IMR-90 (cell line): ENCODE results near the gene ADGRL3.

Experiments
- BHLHE40 ChIP-seq: fragments of 150-350 bp; IDR thresholded peaks from 2 replicates; pipeline ENCODE4 v1.6.1; 2016; ENCODE audit warnings: mild to moderate bottlenecking, low read depth, low read length
- CEBPB ChIP-seq: IDR thresholded peaks from 2 replicates; pipeline ENCODE4 v1.6.1; 2012; ENCODE audit warnings: low read depth, low read length, improper control_type of control experiment
- CHD1 ChIP-seq: IDR thresholded peaks from 2 replicates; pipeline ENCODE4 v1.6.1; 2012; ENCODE audit warnings: low read depth, low read length, improper control_type of control experiment
- FOS ChIP-seq: fragments of 150-350 bp; IDR thresholded peaks from 2 replicates; pipeline ENCODE4 v1.6.1; 2016; ENCODE audit warnings: low read depth, low read length
- MAFK ChIP-seq: IDR thresholded peaks from 2 replicates; pipeline ENCODE4 v1.6.1; 2012; ENCODE audit warnings: low read depth, low read length, improper control_type of control experiment
- MAZ ChIP-seq: IDR thresholded peaks from 2 replicates; pipeline ENCODE4 v1.6.1; 2012; ENCODE audit warnings: low read depth, mild to moderate bottlenecking, low read length, improper control_type of control experiment, moderate library complexity, borderline replicate concordance
- MXI1 ChIP-seq: IDR thresholded peaks from 2 replicates; pipeline ENCODE4 v1.6.1; 2012; ENCODE audit warnings: low read depth, mild to moderate bottlenecking, low read length, moderate library complexity, borderline replicate concordance
- NFE2L2 ChIP-seq: fragments of 150-350 bp; IDR thresholded peaks from 2 replicates; pipeline ENCODE4 v1.6.1; 2016; ENCODE audit warnings: low read depth, mild to moderate bottlenecking, low read length
- POLR2A ChIP-seq: IDR thresholded peaks from 2 replicates; pipeline ENCODE4 v1.6.1; 2012; ENCODE audit warnings: mild to moderate bottlenecking, low read depth, low read length
- RAD21 ChIP-seq: IDR thresholded peaks from 2 replicates; pipeline ENCODE4 v1.6.1; 2012; ENCODE audit warnings: low read length, improper control_type of control experiment
- RCOR1 ChIP-seq: IDR thresholded peaks from 2 replicates; pipeline ENCODE4 v1.6.1; 2012; ENCODE audit warnings: mild to moderate bottlenecking, low read length, improper control_type of control experiment; ENCODE audit not compliant: insufficient replicate concordance
- SMC3 ChIP-seq: fragments of 150-350 bp; IDR thresholded peaks from 2 replicates; pipeline ENCODE4 v1.6.1; 2016; ENCODE audit warnings: low read depth, mild to moderate bottlenecking, antibody characterized with exemption, low read length, moderate library complexity
- TF ChIP-seq, protein P1 (sequence below): conservative IDR thresholded peaks from 2 replicates; pipeline ENCODE4 v1.5.1; 2012; ENCODE audit warnings: mild to moderate bottlenecking, low read depth, low read length, improper control_type of control experiment
- TF ChIP-seq, protein P2 (sequence below): fragments of 150-350 bp; IDR thresholded peaks from 2 replicates; pipeline ENCODE4 v1.6.1; 2017; ENCODE audit warnings: mild to moderate bottlenecking, antibody characterized with exemption, low read length, low read depth

DNA sequence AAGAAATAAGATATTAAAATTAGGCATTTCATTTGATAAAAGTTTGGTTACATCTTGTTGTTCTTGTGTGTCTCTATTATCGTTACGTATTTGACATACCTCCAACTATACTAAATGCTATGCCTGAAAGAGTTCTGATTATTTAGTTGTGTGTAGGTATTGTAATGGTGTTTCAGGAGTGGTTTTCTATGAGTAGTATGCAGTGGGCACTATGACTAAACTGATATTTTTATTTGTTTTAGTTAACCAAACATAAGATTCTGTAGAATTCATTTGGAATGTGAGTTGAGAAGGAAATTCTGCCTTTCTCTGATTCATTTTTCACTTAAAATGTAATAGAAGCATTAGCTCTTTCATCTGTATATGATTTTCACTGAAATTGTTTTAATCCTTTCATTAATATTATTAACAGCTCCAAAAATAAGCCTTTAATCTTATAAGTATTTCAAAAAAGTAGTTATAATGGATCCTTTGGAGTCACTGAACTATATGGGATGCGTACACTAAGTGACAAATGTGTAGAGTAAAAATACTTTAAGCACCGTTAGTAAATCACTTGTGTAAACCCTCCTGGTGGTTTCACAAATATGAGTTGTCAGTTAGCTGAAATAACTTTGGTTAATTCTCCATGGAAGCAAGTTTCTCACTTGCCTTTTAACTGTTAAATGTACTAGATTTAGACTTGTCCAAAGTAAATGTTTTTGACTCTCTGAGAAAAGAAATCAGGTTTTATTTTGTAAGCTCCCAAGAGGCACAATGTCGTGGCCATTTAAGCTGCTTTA, 388.7 kb downstream of the ADGRL3 start:
- TF ChIP-seq POLR2A: no peak
- TF ChIP-seq, protein P1, sequence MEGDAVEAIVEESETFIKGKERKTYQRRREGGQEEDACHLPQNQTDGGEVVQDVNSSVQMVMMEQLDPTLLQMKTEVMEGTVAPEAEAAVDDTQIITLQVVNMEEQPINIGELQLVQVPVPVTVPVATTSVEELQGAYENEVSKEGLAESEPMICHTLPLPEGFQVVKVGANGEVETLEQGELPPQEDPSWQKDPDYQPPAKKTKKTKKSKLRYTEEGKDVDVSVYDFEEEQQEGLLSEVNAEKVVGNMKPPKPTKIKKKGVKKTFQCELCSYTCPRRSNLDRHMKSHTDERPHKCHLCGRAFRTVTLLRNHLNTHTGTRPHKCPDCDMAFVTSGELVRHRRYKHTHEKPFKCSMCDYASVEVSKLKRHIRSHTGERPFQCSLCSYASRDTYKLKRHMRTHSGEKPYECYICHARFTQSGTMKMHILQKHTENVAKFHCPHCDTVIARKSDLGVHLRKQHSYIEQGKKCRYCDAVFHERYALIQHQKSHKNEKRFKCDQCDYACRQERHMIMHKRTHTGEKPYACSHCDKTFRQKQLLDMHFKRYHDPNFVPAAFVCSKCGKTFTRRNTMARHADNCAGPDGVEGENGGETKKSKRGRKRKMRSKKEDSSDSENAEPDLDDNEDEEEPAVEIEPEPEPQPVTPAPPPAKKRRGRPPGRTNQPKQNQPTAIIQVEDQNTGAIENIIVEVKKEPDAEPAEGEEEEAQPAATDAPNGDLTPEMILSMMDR: no peak
- TF ChIP-seq BHLHE40: no peak
- no peak for TF ChIP-seq SMC3
- no peak for TF ChIP-seq MAFK
- TF ChIP-seq MXI1: no peak
- TF ChIP-seq RAD21: no peak
- no peak for TF ChIP-seq CHD1
- TF ChIP-seq FOS: no peak
- TF ChIP-seq CEBPB: no peak
- no peak for TF ChIP-seq MAZ
- TF ChIP-seq, protein P2, sequence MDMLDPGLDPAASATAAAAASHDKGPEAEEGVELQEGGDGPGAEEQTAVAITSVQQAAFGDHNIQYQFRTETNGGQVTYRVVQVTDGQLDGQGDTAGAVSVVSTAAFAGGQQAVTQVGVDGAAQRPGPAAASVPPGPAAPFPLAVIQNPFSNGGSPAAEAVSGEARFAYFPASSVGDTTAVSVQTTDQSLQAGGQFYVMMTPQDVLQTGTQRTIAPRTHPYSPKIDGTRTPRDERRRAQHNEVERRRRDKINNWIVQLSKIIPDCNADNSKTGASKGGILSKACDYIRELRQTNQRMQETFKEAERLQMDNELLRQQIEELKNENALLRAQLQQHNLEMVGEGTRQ: no peak
- no peak for TF ChIP-seq NFE2L2
- no peak for TF ChIP-seq RCOR1
